Chondrocyte (in vitro differentiated cells): ENCODE results near the gene ITPR1. TPM values are rescaled to one million over a fixed set of nuclear protein-coding genes. Genes with fewer than 3 reads are reported as not detected.

Source experiments
- DNase-seq: peaks from one replicate; pipeline ENCODE4 v3.0.0; 2021; ENCODE audit warnings: mixed read lengths, low spot score
- H3K27ac Mint-ChIP-seq: one replicate; pipeline ENCODE4 v1.8.0; 2021; ENCODE audit warnings: mild to moderate bottlenecking, moderate library complexity, mixed read lengths; ENCODE audit not compliant: unreplicated experiment
- H3K27me3 Mint-ChIP-seq: 2 replicates; pipeline ENCODE4 v1.8.0; 2021; ENCODE audit warnings: low read depth, mixed read lengths
- H3K36me3 Mint-ChIP-seq: 2 replicates; pipeline ENCODE4 v1.8.0; 2021; ENCODE audit warnings: low read depth, mixed read lengths
- H3K4me1 Mint-ChIP-seq: 2 replicates; pipeline ENCODE4 v1.8.0; 2021; ENCODE audit warnings: low read depth, mild to moderate bottlenecking, mixed read lengths
- H3K4me3 Mint-ChIP-seq: one replicate; pipeline ENCODE4 v1.8.0; 2021; ENCODE audit warnings: mild to moderate bottlenecking, moderate library complexity, mixed read lengths; ENCODE audit not compliant: unreplicated experiment
- H3K9me3 Mint-ChIP-seq: 2 replicates; pipeline ENCODE4 v1.8.0; 2021; ENCODE audit warnings: low read depth, mixed read lengths
- total RNA-seq: library from RNA; stranded (reverse); gene quantifications from 3 replicates; pipeline ENCODE4 v1.2.1, GENCODE V29; 2021
- TF ChIP-seq, protein P1 (sequence below): fragments of 200-600 bp; sonication (generic); IDR thresholded peaks from 2 replicates; pipeline ENCODE4 v1.5.0; 2021; ENCODE audit warnings: antibody characterized with exemption, mild to moderate bottlenecking, moderate library complexity

ITPR1 gene
- total RNA-seq, 1 donor from 2014 or later, result 45.0 TPM

DNA sequence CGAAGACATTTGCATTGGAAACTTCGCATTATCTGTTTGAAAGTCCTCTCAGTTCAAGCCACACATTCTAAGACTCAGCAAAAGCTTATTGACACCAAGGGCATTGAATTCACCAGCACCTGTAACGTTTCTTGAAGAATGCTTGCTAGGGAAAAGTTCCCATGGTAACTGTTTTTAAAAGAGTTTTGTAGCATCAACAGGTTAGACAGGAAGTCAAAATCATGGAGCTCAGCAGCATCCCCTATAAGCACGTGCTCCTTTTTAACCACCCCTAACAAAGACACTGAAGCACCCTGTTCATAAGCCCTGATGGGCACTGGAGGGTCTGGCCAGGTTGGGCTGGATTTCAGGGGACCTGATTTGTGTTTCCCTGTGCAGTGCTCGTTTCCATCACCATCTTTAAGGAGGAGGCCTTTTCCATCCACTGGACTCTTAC is 256.4 kb downstream of the ITPR1 start:
- H3K9me3 Mint-ChIP-seq, result no peaks in the 10 kb centered on the region
- no peak overlapping the region for H3K27ac Mint-ChIP-seq
- H3K36me3 Mint-ChIP-seq, result peaks cover 8% of the 10 kb centered on the region

DNA sequence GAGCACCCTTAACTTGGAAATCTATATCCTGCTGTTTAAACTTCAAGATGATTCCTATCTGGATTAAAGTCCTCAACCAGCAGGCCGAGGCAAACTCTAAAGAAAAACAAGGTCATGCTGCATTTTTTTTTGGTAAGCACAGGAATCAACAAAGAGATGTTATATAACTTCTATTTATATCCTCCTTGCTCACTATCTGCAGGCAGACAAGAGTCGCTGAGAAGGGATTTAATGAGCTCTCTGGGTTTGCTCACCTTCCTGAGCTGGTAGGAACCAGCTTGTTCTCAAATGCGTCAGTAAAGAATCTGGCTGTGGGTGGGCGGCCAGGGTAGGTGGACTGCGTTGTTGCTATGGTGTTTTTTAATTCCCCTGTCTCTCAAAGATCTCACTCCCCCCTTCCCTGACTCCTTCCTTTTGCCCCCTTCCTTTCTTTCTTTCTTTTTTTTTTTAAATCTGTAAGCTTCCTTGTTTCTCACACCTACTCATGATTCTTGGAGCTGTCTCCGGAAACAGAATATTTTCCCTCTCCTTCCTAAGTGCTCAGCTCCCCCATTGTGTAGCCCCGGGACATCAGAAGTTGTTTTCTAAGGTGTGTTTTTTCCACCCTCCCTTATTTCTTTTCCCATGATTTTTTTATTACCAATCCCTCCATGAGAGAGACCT is 257.3 kb downstream of the ITPR1 start:
- Mint-ChIP-seq H3K36me3 (peaks cover 8% of the 10 kb centered on the region), H3K27me3 (no peaks in the 10 kb centered on the region), H3K9me3 (no peaks in the 10 kb centered on the region), H3K4me3 (no peak overlapping the region), H3K27ac (peak overlapping the region; percentile 77), H3K4me1 (peaks cover 55% of the 10 kb centered on the region)
- DNase-seq, result no peak
- TF ChIP-seq, protein P1, sequence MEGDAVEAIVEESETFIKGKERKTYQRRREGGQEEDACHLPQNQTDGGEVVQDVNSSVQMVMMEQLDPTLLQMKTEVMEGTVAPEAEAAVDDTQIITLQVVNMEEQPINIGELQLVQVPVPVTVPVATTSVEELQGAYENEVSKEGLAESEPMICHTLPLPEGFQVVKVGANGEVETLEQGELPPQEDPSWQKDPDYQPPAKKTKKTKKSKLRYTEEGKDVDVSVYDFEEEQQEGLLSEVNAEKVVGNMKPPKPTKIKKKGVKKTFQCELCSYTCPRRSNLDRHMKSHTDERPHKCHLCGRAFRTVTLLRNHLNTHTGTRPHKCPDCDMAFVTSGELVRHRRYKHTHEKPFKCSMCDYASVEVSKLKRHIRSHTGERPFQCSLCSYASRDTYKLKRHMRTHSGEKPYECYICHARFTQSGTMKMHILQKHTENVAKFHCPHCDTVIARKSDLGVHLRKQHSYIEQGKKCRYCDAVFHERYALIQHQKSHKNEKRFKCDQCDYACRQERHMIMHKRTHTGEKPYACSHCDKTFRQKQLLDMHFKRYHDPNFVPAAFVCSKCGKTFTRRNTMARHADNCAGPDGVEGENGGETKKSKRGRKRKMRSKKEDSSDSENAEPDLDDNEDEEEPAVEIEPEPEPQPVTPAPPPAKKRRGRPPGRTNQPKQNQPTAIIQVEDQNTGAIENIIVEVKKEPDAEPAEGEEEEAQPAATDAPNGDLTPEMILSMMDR, result no peak

More for the DNA sequence above, 256.4 kb downstream of the ITPR1 start:
- H3K4me3 Mint-ChIP-seq, result no peak overlapping the region
- DNase-seq, result no peak
- peaks cover 61% of the 10 kb centered on the region for H3K4me1 Mint-ChIP-seq
- TF ChIP-seq, protein P1, result no peak
- H3K27me3 Mint-ChIP-seq, result no peaks in the 10 kb centered on the region

DNA sequence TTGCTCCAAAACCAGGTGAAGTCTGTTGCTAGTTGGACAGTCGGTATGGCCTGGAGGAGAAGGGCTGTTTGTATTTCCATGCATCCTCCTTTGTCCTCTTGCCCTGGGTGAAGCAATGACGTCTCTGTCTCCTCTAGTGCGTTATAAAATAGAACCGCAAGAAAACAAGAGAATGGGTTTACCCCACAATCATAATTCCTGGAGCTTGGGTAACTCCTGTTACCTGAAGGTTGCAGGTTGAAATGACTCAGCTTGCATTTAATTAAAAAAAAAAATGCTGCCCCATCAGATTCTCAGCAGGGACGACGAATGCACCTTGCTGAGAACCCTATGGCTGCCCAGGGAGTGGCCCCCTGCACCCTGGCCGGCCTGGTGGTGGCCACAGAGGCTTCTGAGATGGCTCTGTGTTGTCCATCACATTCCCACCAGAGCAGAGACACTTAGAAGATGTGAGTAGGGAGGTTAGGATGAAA is 257.9 kb downstream of the ITPR1 start:
- Mint-ChIP-seq H3K4me3 (no peak overlapping the region), H3K27me3 (no peaks in the 10 kb centered on the region)
- TF ChIP-seq, protein P1, result no peak

DNA sequence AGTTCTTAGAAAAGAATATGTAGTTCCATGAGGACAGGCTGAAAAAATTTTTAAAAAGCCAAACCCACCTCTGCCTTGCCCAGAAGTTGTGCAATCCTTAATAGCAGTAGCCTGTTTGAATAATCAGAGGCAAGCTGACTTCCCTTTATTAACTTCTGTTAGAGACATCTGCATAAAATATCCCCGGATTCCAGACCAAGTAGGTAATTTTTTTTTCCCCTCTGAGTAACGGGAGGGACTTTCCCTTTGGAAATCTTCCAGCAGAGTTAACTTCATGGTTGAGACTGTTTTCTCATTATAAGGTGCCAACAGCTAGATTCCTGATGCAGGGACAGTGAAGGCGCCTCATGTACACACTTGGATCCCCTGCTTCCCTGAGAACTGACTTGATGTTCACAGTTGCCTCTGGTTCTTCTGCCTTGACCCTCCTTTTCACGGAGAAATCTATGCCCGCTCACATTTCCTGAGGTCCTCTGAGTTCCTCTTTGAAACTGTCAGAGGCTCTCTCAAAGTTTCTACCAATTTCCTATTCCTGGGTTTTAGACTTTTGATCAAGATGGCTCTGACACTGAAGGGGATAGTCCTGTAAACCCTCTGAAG is 258.5 kb downstream of the ITPR1 start:
- Mint-ChIP-seq H3K9me3 (no peaks in the 10 kb centered on the region), H3K27ac (peak overlapping the region; percentile 59), H3K4me3 (no peak overlapping the region), H3K27me3 (no peaks in the 10 kb centered on the region), H3K36me3 (peaks cover 8% of the 10 kb centered on the region), H3K4me1 (peaks cover 45% of the 10 kb centered on the region)
- TF ChIP-seq, protein P1, result no peak
- DNase-seq, result no peak

More for the DNA sequence above, 257.9 kb downstream of the ITPR1 start:
- no peaks in the 10 kb centered on the region for H3K9me3 Mint-ChIP-seq
- H3K4me1 Mint-ChIP-seq, result peaks cover 50% of the 10 kb centered on the region
- H3K36me3 Mint-ChIP-seq, result peaks cover 8% of the 10 kb centered on the region
- no peak for DNase-seq
- peak overlapping the region; percentile 77 for H3K27ac Mint-ChIP-seq

DNA sequence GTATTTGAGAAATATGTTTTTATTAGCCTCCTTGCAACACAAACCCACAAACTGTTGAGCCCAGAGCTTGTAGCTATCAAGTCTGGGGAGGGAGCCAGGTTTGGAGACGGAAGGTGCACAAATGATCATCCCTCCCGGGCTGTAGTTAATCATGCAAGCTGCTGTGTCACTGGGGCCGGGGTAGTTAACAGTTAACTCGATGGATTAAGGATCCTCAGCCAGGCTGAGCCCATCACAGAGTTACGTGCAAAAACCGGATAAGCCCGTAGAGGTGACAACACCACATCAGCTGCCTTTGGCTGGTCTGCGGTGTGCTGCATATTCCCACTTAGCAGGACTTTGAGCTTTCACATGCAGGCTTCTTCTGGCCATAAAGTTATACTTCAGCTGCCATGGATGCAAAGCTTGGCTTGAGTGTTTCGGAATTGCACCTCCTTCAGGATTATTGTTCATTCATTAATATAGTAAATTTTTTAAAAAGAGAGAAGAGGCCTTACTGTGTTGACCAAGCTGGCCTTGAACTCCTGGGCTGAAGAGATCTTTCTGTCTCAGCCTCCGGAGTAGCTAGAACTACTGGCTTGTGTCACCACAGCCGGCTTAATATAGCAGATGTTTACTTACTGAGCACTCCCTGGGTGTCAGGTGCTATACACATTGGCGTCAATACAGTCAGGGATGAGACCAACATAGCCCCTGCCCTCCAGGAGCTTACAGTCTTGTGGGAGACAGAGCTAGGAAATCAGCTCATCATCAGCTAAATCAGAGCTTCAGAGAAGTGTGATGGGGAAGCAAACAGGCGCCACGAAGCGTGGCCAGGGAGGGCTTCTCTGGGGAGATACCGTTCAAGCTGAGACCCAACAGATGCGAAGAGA is 259.3 kb downstream of the ITPR1 start:
- Mint-ChIP-seq H3K4me3 (no peak overlapping the region), H3K27me3 (no peaks in the 10 kb centered on the region), H3K4me1 (peaks cover 36% of the 10 kb centered on the region), H3K36me3 (peaks cover 9% of the 10 kb centered on the region), H3K27ac (peak overlapping the region; percentile 59), H3K9me3 (no peaks in the 10 kb centered on the region)
- TF ChIP-seq, protein P1, result no peak
- DNase-seq, result no peak
